Stimulated activated CD8-positive, alpha-beta memory T cell treated with anti-CD3 and anti-CD28 coated beads, Interleukin-7, amount 100 ng/mL, for 4 hours (primary cell): ENCODE results near the gene RNF114.
"Not testable (repeated sequence)": the region's sequence is repeated elsewhere in the genome, so short reads cannot be mapped to it uniquely, and the experiment has no call there.

Experiments used
- DNase-seq, 2 donors: peaks; one replicate each; pipeline ENCODE4 v3.0.0-alpha.2; 2020; ENCODE audit warnings: low read depth in 2 of 2

The RNF114 gene

GRCh38 chr20:49928411-49929141 is 7.6 kb upstream of the RNF114 start:
- DNase-seq = peak; percentile 60 to 62

GRCh38 chr20:49929142-49929494 is 7.1 kb upstream of the RNF114 start:
- DNase-seq = no peak

DNA sequence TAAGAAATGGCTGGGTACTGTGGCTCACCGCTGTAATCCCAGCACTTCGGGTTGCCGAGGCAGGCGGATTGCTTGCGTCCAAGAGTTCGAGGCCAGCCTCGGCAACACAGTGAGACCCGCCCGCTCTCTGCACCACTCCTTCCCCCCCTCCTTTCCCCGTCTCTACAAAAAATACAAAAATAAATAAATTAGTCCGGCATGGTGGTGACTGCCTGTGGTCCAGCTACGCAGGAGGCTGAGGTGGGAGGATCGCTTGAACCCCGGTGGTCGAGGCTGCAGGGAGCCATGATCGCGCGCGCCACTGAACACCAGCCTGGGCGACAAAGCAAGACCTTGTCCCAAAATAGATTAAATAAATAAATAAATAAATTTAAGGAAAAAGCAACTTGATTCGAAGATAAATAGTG is 448 bp upstream of the RNF114 start:
- DNase-seq = no peak

DNA sequence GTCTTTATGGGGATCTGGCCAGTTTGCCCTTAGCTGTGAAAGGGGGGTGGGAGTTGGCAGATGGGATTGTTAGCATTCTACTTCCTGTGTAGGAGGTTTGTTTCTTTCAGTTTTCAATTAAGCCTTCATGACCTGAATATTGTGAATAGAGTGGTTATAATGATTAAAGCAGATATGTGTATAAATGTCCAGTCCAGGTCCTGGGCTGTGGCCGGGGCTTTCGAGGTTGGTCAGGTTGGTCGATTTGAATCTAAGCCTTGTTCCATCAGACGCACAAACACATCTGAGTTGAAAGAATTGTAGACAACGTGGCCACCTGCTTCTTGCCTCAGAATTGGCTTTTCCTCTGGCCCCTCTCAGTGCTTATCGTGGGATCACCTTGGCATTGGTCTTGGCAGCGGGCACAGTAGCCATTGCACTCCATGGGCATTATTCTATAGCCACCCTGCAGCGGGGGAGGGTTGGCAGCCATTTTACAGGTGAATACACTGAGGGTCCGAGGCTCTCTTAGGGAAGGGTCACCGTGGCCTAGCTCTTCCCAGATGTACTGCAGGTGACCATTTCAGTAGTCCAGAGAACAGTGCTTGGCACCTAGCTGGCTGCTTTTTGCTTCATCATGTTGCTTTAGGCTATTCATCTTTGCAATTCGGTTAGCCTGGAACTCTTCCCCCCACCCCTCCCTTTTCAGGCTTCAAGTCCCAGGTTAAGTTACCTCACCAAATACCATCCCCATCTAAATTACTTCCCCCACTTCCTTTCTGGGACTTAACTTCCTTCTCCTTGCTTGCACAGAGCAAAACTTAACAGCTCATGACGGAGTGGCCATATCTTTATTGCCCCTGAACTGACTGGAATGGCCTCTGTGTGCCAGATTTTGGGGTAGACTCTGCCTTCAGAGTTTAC is 1.1 kb downstream of the RNF114 start:
- DNase-seq = no peak

DNA sequence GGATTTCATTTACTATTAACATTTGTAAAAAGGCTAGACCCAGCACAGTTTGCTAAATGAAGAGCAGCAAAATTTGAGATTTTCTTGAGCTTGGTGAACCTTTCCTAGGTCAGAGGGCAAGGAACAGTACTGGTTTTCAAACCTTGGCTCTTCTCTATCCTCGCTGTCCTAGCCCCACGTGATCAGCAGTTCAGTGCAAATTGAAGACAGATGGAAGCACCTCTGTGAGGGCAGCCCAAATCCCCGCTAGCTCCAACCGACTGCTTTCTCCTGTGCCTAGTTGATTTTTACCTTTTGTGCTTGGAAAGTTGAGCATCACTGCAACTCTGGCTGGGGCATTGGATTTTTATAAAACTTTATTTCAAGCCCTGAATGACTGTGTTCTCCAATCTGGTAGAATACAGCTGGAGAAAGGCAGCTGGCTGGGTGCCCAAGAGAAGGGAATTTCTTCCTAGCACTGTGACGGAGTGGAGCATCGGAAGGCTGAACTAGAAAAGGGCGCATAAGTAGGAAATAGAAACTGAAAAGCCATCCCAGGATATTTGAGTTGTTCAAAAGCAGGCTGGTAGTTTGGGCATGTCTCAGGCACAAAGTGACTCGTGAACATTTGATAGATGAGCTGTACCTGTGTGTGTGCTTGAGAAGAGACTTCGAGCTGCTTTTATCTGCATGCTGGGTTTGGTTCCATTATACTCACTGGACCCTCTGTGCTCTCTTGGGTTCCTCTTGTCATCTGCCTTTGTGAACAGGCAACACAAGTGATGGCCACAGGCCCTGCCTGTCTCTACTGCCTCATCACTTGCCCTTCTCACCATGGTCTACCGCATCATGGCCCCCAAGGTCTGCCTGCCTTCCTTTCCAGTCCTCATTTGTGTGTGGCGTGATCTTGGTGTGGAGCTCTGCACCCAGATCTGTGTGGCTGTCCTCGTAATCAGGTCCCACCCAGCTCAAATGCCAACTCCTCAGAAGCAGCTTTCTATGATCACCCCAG is 2.3 kb downstream of the RNF114 start:
- no peak for DNase-seq

- no peak for DNase-seq
Measured at GRCh38 chr20:49941456-49941855, 5.3 kb downstream of the RNF114 start.

- no peak for DNase-seq
Measured at GRCh38 chr20:49942303-49942702, 6.1 kb downstream of the RNF114 start.

DNA sequence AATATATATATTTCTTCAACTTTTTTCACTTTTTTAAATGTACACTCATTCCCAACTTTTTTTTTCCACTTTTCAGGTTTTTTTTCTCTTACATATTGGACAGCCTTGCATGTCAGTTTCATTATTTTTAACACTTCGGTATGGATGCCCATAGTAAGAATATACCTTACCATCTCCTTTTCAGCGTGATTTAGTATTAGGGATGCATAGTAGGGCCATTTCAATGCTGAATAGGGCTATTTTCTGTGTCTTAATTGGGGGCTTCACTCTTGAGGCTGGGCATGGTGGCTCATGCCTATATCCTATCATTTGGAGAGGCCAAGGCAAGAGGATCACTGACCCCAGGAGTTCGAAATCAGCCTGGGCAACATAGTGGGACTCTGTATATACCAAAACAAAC is 6.7 kb downstream of the RNF114 start:
- DNase-seq = no peak

GRCh38 chr20:49945306-49945700 is 9.1 kb downstream of the RNF114 start:
- no peak for DNase-seq

GRCh38 chr20:49945701-49946477 is 9.7 kb downstream of the RNF114 start:
- DNase-seq = no peak

DNA sequence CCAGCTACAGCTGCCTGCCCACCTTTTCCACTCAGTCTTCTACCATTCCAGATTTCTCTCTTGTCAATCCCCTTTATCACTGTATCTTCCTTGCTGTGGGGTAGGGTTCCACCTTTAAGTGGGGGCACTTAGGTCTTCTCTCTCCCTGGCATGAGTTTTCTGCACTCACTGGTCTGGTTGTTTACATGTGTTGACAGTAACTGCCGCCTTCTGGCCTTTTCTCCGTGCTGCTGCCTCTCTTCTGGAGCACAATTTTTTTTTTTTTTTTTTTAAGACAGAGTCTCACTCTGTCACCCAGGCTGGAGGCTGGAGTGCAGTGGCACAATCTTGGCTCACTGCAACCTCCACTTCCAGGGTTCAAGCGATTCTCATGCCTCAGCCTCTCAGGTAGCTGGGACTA is 12.0 kb downstream of the RNF114 start:
- DNase-seq = no peak

- no peak for DNase-seq
Measured at GRCh38 chr20:49948809-49949507, 12.8 kb downstream of the RNF114 start.

DNA sequence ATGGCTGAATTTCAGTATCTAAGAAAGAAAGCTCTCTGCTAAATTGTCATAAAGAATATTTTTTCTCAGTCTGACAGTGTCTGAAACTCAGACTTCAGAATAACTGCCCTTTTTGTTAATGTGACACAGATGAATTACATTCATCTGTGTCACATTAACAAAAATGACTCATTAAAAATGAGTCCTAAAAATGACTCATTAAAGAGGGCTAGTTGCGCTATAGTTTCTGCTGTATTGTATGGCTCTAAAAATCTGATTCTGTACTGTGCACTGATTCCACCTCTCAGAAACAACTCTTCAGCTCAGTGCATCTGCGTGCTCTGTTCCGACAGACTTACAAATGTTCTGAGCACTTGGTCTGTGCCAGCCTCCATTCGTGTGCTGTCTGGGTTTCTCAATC is 15.0 kb downstream of the RNF114 start:
- DNase-seq = no peak

- DNase-seq = no peak
Measured at GRCh38 chr20:49955167-49955566, 19.0 kb downstream of the RNF114 start.

DNA sequence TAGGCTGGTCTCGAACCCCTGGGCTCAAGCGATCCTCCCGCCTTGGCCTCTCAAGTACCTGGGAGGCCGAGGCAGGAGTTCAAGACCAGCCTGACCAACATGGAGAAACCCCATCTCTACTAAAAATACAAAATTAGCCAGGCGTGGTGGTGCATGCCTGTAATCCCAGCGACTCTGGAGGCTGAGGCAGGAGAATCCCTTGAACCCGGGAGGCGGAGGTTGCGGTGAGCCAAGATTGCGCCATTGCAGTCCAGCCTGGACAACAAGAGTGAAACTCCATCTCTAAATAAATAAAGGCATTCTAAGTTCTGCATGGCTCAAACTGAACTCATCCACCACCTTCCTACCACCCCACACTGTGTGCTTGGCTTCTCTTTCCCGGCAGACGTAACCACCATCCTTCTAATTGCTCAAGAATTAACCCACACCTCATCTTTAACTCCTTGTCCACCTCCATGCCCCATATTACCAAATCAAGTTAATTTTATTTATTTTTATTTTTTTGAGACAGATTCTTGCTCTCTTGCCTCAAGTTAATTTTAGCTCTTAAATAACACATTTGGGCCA is 19.7 kb downstream of the RNF114 start:
- not testable (repeated sequence) for DNase-seq

DNA sequence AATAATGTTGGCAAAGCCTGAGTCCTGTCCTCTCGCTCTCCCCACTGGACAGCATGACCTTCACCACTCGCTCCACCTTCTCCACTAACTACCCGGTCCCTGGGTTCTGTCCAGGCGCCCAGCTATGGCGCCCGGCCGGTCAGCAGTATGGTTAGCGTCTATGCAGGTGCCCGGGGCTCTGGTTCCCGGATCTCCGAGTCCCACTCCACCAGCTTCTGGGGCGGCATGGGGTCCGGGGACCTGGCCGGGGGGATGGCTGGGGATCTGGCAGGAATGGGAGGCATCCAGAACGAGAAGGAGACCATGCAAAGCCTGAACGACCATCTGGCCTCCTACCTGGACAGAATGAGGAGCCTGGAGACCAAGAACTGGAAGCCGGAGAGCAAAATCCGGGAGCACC is 20.5 kb downstream of the RNF114 start:
- no peak for DNase-seq

- not testable (repeated sequence) for DNase-seq
Measured at GRCh38 chr20:49957089-49957938, 21.1 kb downstream of the RNF114 start.

DNA sequence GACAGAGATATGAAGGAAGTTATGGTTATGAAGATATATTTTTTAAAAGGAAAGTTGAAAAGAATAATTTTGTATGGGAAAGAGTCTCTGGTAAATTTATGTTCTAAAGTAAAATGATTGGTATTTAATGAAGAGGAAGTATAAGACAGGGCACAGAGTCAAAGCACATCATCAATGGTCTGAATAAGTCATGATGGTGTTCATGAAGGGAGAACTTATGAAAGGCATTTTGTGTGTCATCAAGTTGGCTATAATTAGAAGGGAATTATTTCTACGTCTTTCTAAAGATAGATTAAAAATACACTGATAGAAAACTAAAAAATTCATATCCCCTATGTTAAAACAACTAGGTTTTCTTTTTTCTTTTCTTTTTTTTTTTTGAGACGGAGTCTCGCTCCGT is 25.2 kb downstream of the RNF114 start:
- no peak for DNase-seq
